Effector CD4-positive, alpha-beta T cell (primary cell): ENCODE measurements around the gene SP140L.
A peak's percentile ranks its signal among the peaks of the same experiment; 100 is the strongest.
"Not testable (repeated sequence)": the region's sequence is repeated elsewhere in the genome, so short reads cannot be mapped to it uniquely, and the experiment has no call there.

Experiments used
- DNase-seq: peaks from one replicate; pipeline ENCODE4 v3.0.0-alpha.2; 2020

SP140L gene

GRCh38 chr2:230422149-230422548 is 95.2 kb downstream of the SP140L start:
- DNase-seq = no peak

- no peak for DNase-seq
Observed at GRCh38 chr2:230423851-230424458, 97.0 kb downstream of the SP140L start.

- no peak for DNase-seq
Observed at GRCh38 chr2:230425377-230425776, 98.4 kb downstream of the SP140L start.

- DNase-seq = no peak
Observed at GRCh38 chr2:230429513-230429912, 102.5 kb downstream of the SP140L start.

DNA sequence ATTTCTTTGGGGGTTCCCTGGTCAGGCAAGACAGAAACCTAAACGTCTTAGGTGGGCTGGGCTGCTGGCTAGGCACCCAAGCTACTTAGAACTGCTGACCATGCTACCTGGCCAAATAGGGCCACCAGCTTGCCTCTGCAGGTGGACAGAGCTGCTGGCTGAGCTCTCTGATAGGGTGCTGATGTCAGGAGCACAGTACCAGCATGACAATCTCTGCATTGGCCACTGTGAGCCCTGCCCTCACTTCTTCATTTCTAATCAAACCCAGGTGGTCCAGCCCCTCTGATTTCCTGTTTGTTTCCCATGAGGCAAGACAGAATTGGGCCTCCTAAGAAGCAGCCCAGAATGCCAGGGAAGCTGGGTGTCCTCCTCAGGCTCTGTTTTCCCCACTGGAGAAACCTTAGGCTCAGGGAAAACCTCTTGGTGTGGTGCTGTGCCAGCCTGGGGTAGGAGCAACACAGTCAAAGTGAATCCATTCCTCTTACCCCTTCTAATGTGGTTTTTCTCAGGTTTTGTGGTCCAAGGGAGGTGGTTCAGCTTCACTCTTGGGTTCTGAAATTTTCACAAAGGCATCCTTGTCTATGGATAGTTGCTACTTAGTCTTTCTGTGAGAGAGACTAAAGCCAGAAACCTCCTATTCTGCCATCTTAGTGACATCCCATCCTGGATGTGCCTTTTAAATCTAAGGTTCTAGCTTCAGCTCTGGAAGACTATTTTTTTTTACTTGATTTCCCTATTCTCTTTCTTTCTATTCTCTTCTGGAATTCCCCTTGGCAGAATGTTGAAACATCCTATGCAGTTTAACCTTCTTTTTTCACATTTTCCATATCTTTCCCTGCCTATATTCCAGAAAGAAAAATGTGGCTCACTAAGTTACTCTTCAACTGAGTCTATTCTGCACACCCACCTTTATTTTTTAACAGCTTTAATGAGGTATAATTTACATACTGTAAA is 104.2 kb downstream of the SP140L start:
- no peak for DNase-seq

DNA sequence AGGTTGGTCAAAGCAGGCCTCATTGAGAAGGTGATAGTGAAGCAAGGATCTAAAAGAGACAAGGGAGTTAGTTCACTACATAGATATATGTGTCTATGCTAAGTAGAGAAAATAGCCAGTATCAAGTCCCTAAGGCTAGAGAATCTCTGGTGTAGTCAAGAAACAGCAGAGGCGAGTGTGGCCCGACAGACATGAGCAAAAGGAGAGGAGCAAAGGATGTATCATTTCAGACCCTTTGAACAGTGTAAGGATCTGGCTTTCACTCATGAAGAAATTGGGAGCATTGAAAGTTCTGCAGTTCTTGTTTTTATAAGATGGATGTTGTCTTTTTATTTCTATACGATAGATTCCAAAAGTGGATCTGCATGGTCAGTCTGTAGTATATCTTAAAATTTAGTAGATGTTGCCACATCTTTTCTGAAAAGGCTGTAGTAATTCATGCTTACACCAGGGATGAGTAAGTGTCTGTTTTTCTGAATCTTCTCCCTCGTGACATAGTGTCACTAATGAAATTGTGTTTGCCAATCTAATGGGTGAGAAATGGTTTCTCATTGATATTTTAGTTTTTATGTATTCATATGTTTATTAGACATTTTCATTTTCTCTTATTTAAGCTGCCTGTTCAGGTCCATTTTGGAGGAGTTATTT is 107.8 kb downstream of the SP140L start:
- no peak for DNase-seq

DNA sequence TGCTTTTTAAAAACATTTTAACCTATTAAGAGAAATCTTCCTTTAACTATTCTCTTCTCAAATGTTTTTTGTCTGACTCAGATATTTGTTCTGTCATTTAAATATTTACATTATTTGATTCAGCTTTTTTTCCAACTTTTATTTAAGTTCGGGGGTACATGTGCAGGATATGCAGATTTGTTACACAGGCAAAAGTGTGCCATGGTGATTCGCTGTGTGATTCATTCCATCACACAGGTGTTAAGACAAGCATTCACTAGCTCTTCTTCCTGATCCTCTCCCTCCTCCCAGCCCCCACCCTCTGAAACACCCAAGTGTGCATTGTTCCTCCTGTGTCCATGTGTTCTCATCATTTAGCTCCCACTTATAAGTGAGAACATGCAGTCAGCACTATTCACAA is 108.4 kb downstream of the SP140L start:
- DNase-seq = no peak

GRCh38 chr2:230439121-230439520 is 112.1 kb downstream of the SP140L start:
- not testable (repeated sequence) for DNase-seq

GRCh38 chr2:230439590-230439989 is 112.6 kb downstream of the SP140L start:
- DNase-seq = no peak

GRCh38 chr2:230441227-230441897 is 114.4 kb downstream of the SP140L start:
- peak; percentile 20 for DNase-seq

DNA sequence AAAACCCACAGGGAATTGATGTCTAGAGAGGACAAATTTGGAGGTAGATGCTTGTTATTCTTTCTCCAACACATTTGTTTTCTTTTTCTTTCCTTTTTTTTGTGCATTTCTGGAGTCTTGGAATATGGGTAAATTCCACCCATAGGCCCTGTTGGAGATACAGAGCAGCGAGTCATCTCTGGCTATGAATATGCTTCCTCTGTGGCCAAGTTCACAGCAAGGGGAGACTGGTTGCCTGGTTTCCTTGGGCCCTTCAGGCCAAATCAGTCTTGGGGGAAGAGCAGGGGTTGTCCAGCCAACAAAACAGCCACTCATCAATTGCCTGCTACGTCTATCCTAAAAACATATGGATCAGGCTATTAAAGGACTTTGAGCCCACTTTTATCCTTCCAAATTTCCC is 116.5 kb downstream of the SP140L start:
- DNase-seq = no peak

GRCh38 chr2:230444832-230445231 is 117.8 kb downstream of the SP140L start:
- DNase-seq = no peak

DNA sequence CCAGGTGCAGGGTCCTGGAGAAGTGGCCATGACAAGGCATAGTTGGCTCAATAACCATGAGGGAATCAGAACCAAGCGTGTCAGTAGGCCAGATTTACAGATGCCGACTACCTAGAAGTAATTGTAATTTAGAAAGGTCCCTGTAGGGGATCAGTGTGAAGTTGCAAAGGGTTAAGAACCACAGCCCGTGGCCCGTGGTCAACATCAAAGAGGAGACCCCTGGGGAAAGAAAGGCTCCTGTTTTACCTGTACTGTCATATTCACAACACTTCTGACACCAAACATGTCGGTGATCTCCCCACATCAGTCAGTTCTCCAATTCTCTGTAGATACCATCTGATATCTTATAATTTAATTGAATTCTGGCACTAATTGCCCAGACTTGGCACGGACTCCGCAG is 120.0 kb downstream of the SP140L start:
- no peak for DNase-seq

DNA sequence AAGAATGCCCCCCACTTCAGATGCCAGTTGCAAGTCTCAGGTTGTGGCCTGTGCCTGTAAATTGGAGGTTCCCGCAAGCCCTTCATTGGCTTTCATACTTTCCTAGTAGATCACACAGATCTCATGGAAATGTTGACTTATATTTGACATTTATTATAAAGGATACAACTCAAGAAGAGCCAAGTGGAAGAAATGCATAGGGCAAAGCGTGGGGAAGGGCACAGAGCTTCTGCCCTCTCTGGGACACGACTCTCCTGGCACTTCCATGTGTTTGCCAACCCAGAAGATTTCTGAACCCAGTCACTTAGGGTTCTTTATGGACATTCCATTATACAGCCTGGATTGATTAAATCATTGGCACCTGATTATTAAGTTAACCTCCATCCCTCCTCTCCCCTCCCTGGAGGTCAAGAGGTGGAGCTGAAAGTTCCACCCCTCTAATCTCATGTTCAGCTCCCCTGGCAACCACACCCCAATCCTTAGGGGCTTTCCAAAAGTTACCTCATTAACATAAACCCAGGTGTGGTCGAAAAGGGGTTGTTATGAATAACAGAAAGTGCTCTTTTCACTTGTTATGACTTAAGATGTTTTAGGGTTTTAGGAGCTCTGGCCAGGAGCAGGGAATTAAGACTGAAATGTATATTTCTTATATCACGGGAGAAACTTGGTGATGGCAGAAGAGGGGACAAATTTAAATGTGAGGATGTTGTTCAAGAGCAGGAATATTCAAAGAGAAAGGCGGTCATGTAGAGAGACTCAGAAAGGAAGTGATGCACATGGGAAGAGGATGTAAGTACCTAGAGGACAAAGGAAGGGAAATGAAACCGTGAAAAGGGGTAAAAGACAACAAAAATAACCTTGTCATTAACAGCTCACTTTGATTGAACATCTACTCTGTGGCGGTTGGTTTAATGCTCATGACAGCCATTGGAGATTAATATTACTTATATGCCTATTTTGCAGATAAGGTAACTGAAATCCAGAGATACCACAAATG is 120.8 kb downstream of the SP140L start:
- DNase-seq = no peak

GRCh38 chr2:230449901-230450467 is 123.0 kb downstream of the SP140L start:
- no peak for DNase-seq

DNA sequence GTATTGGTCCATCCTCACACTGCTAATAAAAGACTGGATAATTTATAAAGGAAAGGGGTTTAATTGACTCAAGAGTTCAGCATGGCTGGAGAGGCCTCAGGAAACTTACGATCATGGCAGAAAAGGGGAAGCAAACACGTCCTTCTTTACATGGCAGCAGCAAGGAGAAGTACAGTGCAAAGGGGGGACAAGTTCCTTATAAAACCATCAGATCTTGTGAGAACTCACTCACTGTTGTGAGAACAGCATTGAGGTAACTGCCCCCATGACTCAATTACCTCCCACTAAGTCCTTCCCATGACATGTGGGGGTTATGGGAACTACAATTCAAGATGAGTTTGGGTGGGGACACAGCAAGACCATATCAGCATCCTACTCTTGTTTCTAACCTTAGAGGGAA is 126.0 kb downstream of the SP140L start:
- no peak for DNase-seq
